SU-DHL-6 (cell line): ENCODE results near the gene HGS.

Source experiments
- CTCF ChIP-seq: fragments of 200-600 bp; sonication (generic); IDR thresholded peaks from one replicate; pipeline ENCODE4 v1.5.1; 2017; ENCODE audit warnings: antibody characterized with exemption, mild to moderate bottlenecking, low read length, moderate library complexity; ENCODE audit not compliant: insufficient read depth, poor library complexity, severe bottlenecking
- EZH2phosphoT487 ChIP-seq: fragments of 200-600 bp; sonication (generic), shearing (Covaris generic); conservative IDR thresholded peaks from 2 replicates; pipeline ENCODE4 v1.6.1; 2018; ENCODE audit warnings: mild to moderate bottlenecking, antibody characterized with exemption, low read length, moderate library complexity, mixed read lengths

GRCh38 chr17:81700353-81701287, 16.8 kb downstream of the HGS start:
- TF ChIP-seq CTCF (no peak), EZH2phosphoT487 (no peak)
